ENCODE data around the gene TP53AIP1. TPM values are rescaled to one million over a fixed set of nuclear protein-coding genes. Genes with fewer than 3 reads are reported as not detected.

TP53AIP1 gene
- total RNA-seq, 2 experiments from 2014 or later = 0.20 TPM; not detected in 1

- ATAC-seq (ENCODE audit: poor library complexity) = no peak
- TF ChIP-seq, protein P1, sequence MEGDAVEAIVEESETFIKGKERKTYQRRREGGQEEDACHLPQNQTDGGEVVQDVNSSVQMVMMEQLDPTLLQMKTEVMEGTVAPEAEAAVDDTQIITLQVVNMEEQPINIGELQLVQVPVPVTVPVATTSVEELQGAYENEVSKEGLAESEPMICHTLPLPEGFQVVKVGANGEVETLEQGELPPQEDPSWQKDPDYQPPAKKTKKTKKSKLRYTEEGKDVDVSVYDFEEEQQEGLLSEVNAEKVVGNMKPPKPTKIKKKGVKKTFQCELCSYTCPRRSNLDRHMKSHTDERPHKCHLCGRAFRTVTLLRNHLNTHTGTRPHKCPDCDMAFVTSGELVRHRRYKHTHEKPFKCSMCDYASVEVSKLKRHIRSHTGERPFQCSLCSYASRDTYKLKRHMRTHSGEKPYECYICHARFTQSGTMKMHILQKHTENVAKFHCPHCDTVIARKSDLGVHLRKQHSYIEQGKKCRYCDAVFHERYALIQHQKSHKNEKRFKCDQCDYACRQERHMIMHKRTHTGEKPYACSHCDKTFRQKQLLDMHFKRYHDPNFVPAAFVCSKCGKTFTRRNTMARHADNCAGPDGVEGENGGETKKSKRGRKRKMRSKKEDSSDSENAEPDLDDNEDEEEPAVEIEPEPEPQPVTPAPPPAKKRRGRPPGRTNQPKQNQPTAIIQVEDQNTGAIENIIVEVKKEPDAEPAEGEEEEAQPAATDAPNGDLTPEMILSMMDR (IDR thresholded peaks at IDR 0.05) = no peak
- no peaks in the 10 kb centered on the region for H3K36me3 Mint-ChIP-seq (ENCODE audit: low read depth)
- H3K4me3 ChIP-seq (ENCODE audit: low read length) = no peak overlapping the region
- no peak overlapping the region for H3K27ac Mint-ChIP-seq
- H3K4me1 ChIP-seq (ENCODE audit: insufficient read depth, low read length) = peaks cover 2% of the 10 kb centered on the region
- POLR2A ChIA-PET = no interaction called here
- H3K9me3 Mint-ChIP-seq = no peaks in the 10 kb centered on the region
- H3K9me3 ChIP-seq (ENCODE audit: control insufficient read depth in 1 of 2, insufficient read depth in 1 of 2, low read length in 2 of 2) = no peaks in the 10 kb centered on the region
- H3K27ac ChIP-seq (ENCODE audit: low read depth in 1 of 2, low read length in 2 of 2) = no peak overlapping the region
- CTCF ChIA-PET = interaction anchor here (1.6 kb wide), 2 partner anchors 70 to 72 kb away, joined by 6 to 8 read pairs; no protein-coding TSS in a partner anchor
- H3K4me3 Mint-ChIP-seq = no peak overlapping the region
- H3K27me3 ChIP-seq (ENCODE audit: control insufficient read depth in 1 of 2, insufficient read depth in 2 of 2, low read length in 2 of 2) = peaks cover 0 to 7% of the 10 kb centered on the region in 2 experiments
- DNase-seq = no peak
- intact Hi-C loops (cut with DNase I, micrococcal nuclease) = loop anchor here (1.0 to 10.0 kb wide), 7 partner anchors 71 to 1111 kb away; no protein-coding TSS in a partner anchor
- H3K27me3 Mint-ChIP-seq = peaks cover 5% of the 10 kb centered on the region
- H3K36me3 ChIP-seq (ENCODE audit: insufficient read depth, low read length) = no peaks in the 10 kb centered on the region
- peaks cover 4% of the 10 kb centered on the region for H3K4me1 Mint-ChIP-seq (ENCODE audit: low read depth)
These were observed 13.0 kb upstream of the TP53AIP1 start for GRCh38 chr11:128955636-128956035.

GRCh38 chr11:128953151-128953550 lies 10.5 kb upstream of the TP53AIP1 start:
- Mint-ChIP-seq H3K4me1 (ENCODE audit: low read depth) (peaks cover 4% of the 10 kb centered on the region), H3K27ac (no peak overlapping the region), H3K9me3 (no peaks in the 10 kb centered on the region), H3K27me3 (peaks cover 5% of the 10 kb centered on the region), H3K36me3 (ENCODE audit: low read depth) (no peaks in the 10 kb centered on the region), H3K4me3 (no peak overlapping the region)
- ATAC-seq (ENCODE audit: poor library complexity) (no peak), DNase-seq (no peak)
- TF ChIP-seq, protein P1 (IDR thresholded peaks at IDR 0.05) = no peak
- H3K36me3 ChIP-seq (ENCODE audit: insufficient read depth, low read length) = no peaks in the 10 kb centered on the region
- POLR2A ChIA-PET = no interaction called here
- peaks cover 2% of the 10 kb centered on the region for H3K4me1 ChIP-seq (ENCODE audit: insufficient read depth, low read length)
- no peak overlapping the region for H3K4me3 ChIP-seq (ENCODE audit: low read length)
- intact Hi-C loops (cut with DNase I, micrococcal nuclease) = loop anchor here in 1 of 2 experiments (10.0 kb wide), 1 partner anchor 1108 kb away; no protein-coding TSS in a partner anchor
- CTCF ChIA-PET = no interaction called here
- H3K9me3 ChIP-seq (ENCODE audit: control insufficient read depth in 1 of 2, insufficient read depth in 1 of 2, low read length in 2 of 2) = no peaks in the 10 kb centered on the region
- no peak overlapping the region for H3K27ac ChIP-seq (ENCODE audit: low read depth in 1 of 2, low read length in 2 of 2)
- peaks cover 0 to 7% of the 10 kb centered on the region in 2 experiments for H3K27me3 ChIP-seq (ENCODE audit: control insufficient read depth in 1 of 2, insufficient read depth in 2 of 2, low read length in 2 of 2)

DNA sequence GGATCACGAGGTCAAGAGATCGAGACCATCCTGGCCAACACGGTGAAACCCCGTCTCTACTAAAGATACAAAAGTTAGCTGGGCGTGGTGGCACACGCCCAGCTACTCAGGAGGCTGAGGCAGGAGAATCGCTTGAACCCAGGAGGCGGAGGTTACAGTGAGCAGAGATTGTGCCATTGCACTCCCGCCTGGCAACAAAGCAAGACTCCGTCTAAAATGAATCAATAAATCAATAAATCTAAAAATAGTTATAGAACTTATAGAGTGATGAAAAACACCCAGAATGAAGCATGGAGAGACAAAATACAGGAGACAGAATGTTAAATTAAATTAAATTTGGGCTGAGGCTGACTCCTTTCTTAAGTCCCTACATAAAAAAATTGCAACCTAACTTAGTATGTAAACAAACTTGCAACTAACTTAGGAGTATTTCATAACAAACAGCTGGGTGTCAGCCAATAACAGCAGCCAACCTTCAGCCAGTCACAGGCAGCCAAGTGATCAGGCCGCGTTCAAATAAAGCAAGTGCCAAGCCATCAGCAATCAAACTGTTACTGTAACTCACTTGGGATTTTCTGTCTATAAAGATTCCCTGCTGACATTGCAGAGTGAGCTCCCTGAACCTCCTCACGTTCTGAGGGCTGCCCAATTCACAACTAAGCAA lies 7.3 kb upstream of the TP53AIP1 start:
- intact Hi-C loops (cut with DNase I, micrococcal nuclease) = loop anchor here in 1 of 2 experiments (10.0 kb wide), 1 partner anchor 1105 kb away; no protein-coding TSS in a partner anchor
- Histone ChIP-seq H3K9me3 (ENCODE audit: control insufficient read depth in 1 of 2, insufficient read depth in 1 of 2, low read length in 2 of 2) (no peaks in the 10 kb centered on the region), H3K4me1 (ENCODE audit: insufficient read depth, low read length) (no peaks in the 10 kb centered on the region), H3K4me3 (ENCODE audit: low read length) (no peak overlapping the region), H3K27ac (ENCODE audit: low read depth in 1 of 2, low read length in 2 of 2) (no peak overlapping the region), H3K27me3 (ENCODE audit: control insufficient read depth in 1 of 2, insufficient read depth in 2 of 2, low read length in 2 of 2) (peaks cover 0 to 3% of the 10 kb centered on the region in 2 experiments), H3K36me3 (ENCODE audit: insufficient read depth, low read length) (no peaks in the 10 kb centered on the region)
- Mint-ChIP-seq H3K27ac (no peak overlapping the region), H3K9me3 (no peaks in the 10 kb centered on the region), H3K4me1 (ENCODE audit: low read depth) (no peaks in the 10 kb centered on the region), H3K36me3 (ENCODE audit: low read depth) (no peaks in the 10 kb centered on the region), H3K27me3 (peaks cover 6% of the 10 kb centered on the region), H3K4me3 (no peak overlapping the region)
- ATAC-seq (ENCODE audit: poor library complexity) = no peak
- POLR2A ChIA-PET = no interaction called here
- no peak for DNase-seq
- TF ChIP-seq, protein P1 (IDR thresholded peaks at IDR 0.05) = no peak
- CTCF ChIA-PET = no interaction called here
